ENCODE data around the gene C1QTNF1. TPM values are rescaled to one million over a fixed set of nuclear protein-coding genes. Genes with fewer than 3 reads are reported as not detected.

Gene C1QTNF1
- total and polyA plus RNA-seq, 2 experiments from 2014 or later, result 9.5 to 13.3 TPM

- Histone ChIP-seq H2AFZ (no peak overlapping the region), H3K9me2 (replicated peaks; ENCODE audit: insufficient read depth) (no peaks in the 10 kb centered on the region), H3K9me3 (ENCODE audit: low read depth) (no peaks in the 10 kb centered on the region), H3K27me3 (no peaks in the 10 kb centered on the region), H4K20me1 (ENCODE audit: insufficient read depth, poor library complexity, severe bottlenecking) (no peaks in the 10 kb centered on the region), H3K4me1 (ENCODE audit: insufficient read depth) (peaks cover 37% of the 10 kb centered on the region), H3K4me3 (no peak overlapping the region), H3K79me2 (peaks cover 16% of the 10 kb centered on the region), H3K4me2 (peak overlapping the region; percentile 77), H3K27ac (no peak overlapping the region), H3K36me3 (replicated peaks; ENCODE audit: insufficient read depth, low read depth) (no peaks in the 10 kb centered on the region)
- TF ChIP-seq EZH2phosphoT487 (IDR thresholded peaks at IDR 0.05; ENCODE audit: low read depth, severe bottlenecking, unreplicated experiment) (no peak), EZH2 (IDR thresholded peaks at IDR 0.05; ENCODE audit: borderline replicate concordance) (no peak), CTCF (IDR thresholded peaks at IDR 0.05; ENCODE audit: poor library complexity) (no peak)
- DNase-seq (ENCODE audit: low spot score), result no peak
- 87% methylated on average over 7 of the region's 8 CpGs for WGBS (ENCODE audit: low lambda C conversion rate, missing lambda C conversion rate)
These were observed 46.4 kb upstream of the C1QTNF1 start for GRCh38 chr17:78977681-78977943.

DNA sequence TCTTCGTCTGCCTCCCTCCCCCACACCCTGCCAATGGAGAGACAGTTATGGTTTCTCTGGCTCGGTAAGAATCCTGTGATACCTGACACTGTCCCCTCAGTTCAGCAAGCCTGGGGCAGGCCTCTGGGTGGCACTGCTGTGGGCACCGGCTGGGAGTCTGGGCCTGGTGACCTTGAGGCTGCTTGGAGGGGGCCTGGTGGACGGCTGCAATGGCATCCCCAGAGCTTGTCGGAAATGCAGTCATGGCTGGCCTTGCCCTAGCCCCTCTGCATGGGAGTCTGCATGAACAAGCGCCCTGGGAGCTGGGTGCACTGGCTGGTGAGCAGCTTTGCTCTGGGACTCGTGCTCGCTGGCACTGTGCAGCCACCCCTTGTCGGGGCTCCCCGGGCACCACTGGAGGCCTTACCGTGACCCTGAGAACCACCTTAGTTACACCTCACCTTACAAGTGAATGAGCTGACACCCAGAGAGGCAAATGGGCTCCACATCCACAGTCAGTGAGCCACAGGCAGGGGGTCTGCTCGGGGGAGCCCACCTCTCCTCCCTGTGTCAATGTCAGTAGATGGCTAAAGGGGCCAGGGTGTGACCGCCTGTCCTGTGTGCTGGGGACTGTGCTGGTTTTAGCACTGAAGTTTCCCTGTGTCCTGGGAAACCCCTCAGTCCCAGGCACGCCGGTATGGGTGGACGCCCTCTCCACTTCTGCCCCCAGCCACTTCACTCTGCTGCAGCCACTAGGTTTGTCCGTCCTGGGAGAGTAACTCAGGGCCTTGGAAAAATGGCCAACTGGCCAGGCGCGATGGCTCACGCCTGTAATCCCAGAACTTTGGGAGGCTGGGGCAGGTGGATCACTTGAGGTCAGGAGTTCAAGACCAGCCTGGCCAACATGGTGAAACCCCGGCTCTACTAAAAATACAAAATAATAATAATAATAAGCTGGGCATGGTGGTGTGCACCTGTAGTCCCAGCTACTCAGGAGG is 45.7 kb upstream of the C1QTNF1 start:
- no peaks in the 10 kb centered on the region for H4K20me1 ChIP-seq (ENCODE audit: insufficient read depth, poor library complexity, severe bottlenecking)
- no peaks in the 10 kb centered on the region for H3K27me3 ChIP-seq
- TF ChIP-seq CTCF (IDR thresholded peaks at IDR 0.05; ENCODE audit: poor library complexity) (no peak), EZH2 (IDR thresholded peaks at IDR 0.05; ENCODE audit: borderline replicate concordance) (no peak), EZH2phosphoT487 (IDR thresholded peaks at IDR 0.05; ENCODE audit: low read depth, severe bottlenecking, unreplicated experiment) (no peak)
- no peak overlapping the region for H3K27ac ChIP-seq
- H3K79me2 ChIP-seq, result peaks cover 16% of the 10 kb centered on the region
- no peaks in the 10 kb centered on the region for H3K36me3 ChIP-seq (replicated peaks; ENCODE audit: insufficient read depth, low read depth)
- no peak for DNase-seq (ENCODE audit: low spot score)
- H3K4me3 ChIP-seq, result no peak overlapping the region
- H3K4me2 ChIP-seq, result peak overlapping the region; percentile 77
- H3K9me3 ChIP-seq (ENCODE audit: low read depth), result no peaks in the 10 kb centered on the region
- WGBS (ENCODE audit: low lambda C conversion rate, missing lambda C conversion rate), result 86% methylated on average over 21 of the region's 21 CpGs
- H2AFZ ChIP-seq, result no peak overlapping the region
- H3K9me2 ChIP-seq (replicated peaks; ENCODE audit: insufficient read depth), result no peaks in the 10 kb centered on the region
- peaks cover 33% of the 10 kb centered on the region for H3K4me1 ChIP-seq (ENCODE audit: insufficient read depth)

DNA sequence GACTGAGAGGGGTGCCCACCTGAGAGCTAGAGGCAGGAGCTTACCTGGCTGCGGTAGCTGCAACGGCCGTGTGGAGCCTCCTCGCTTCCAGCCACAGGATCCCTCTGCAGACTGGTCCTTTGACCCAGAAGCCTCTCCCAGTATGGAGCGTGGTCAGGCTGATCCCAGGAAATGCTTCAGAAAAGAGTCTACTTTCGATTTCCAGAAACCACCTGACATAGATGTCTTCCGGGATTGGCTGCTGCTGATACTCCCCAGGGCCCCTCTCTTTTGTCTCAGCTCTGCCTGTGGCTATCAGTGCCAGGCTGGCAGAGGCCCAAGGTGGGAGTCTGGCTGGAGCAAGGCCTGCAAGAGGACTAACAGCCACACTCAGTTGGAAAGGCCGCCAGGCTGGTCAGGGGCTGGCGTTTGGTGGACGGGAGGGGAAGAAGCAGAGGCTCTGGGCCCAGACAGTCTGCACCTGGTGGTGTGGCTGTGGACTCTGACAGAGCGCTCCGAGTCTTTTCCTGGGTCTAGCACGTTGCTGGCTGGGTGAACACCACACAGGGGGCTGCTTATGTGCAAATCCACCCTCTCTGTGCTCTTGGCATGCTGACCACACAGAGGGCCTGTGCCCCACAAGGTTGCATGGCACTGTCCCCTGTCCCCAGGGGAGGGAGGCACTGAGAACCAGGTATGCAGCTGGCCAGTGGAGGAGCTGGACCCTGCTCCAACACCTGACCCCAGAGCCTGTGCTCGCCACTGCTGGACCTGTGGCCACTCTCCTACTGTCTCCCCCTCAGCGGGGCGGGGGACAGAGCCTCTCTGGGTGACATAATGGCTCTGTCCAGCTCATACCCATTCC is 44.0 kb upstream of the C1QTNF1 start, which contains the start of gene LGALS3BP:
TSS of gene LGALS3BP (minus strand) at position 144 of the 844 bp plus-strand sequence. CDS start 2,732 bp downstream, outside the sequence.
- H3K27ac ChIP-seq, result peak within 1 kb of the TSS; percentile 53
- WGBS (ENCODE audit: low lambda C conversion rate, missing lambda C conversion rate), result 65% methylated on average over 16 of the region's 16 CpGs
- no peaks in the 10 kb centered on the region for H3K27me3 ChIP-seq
- DNase-seq (ENCODE audit: low spot score), result peak; percentile 86
- peak within 1 kb of the TSS; percentile 9 for H3K4me3 ChIP-seq
- TF ChIP-seq EZH2phosphoT487 (IDR thresholded peaks at IDR 0.05; ENCODE audit: low read depth, severe bottlenecking, unreplicated experiment) (no peak), EZH2 (IDR thresholded peaks at IDR 0.05; ENCODE audit: borderline replicate concordance) (no peak), CTCF (IDR thresholded peaks at IDR 0.05; ENCODE audit: poor library complexity) (no peak)
- no peaks in the 10 kb centered on the region for H3K9me3 ChIP-seq (ENCODE audit: low read depth)
- no peaks in the 10 kb centered on the region for H3K9me2 ChIP-seq (replicated peaks; ENCODE audit: insufficient read depth)
- H4K20me1 ChIP-seq (ENCODE audit: insufficient read depth, poor library complexity, severe bottlenecking), result no peaks in the 10 kb centered on the region
- peak within 1 kb of the TSS; percentile 27 for H2AFZ ChIP-seq
- peaks cover 16% of the 10 kb centered on the region for H3K79me2 ChIP-seq
- H3K4me2 ChIP-seq, result peak within 1 kb of the TSS; percentile 77
- H3K4me1 ChIP-seq (ENCODE audit: insufficient read depth), result peaks cover 30% of the 10 kb centered on the region
- H3K36me3 ChIP-seq (replicated peaks; ENCODE audit: insufficient read depth, low read depth), result no peaks in the 10 kb centered on the region

Data from hepatocyte (in vitro differentiated cells).